NCI-H1930 (cell line): Measurements from ENCODE around the gene SLC5A9.
A peak's percentile ranks its signal among the peaks of the same experiment; 100 is the strongest.
"Not testable (repeated sequence)": the region's sequence is repeated elsewhere in the genome, so short reads cannot be mapped to it uniquely, and the experiment has no call there.

Source experiments
- DNase-seq, 2 experiments: peaks; one replicate each; lab custom pipeline; 2025; lab: John Stamatoyannopoulos, UW

SLC5A9 gene

DNA sequence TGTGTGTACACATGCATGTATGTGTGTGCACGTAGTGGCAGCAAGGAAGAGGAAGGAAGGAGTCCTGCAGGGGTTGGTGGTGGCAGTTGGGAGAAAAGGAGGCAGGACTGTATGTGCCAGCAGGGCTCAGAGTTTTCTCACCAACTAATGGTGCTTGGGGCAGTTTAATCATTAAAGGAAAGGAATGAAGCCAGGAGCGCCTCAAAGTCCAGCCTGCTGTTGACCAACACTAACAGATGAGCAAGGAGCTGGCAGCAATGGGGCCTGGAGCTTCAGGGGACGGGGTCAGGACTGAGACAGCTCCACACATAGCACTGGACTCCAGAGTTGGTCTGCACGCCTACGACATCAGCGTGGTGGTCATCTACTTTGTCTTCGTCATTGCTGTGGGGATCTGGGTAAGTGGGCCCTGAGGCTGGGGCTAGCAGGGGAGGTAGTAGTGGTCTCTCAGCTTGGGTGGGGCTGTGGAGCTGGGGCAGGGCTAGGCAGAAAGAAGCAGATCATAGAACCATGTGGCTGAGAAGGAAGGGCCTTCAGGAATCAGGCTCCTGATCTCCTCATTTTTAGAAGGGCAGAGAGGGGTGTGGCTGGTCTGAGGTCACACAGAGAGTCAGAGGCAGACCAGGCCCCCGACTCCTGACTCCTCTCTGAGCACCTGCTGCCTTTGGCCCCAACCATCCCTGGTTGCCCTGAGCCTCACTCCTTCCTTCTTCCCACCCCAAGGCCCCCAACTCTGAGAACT is at the start of gene SLC5A9:
Gene SLC5A9, plus strand, starts transcription at position 216 of the 742 bp plus-strand sequence. Its CDS starts 21 bp downstream, at position 237.
- DNase-seq, result no peak

DNA sequence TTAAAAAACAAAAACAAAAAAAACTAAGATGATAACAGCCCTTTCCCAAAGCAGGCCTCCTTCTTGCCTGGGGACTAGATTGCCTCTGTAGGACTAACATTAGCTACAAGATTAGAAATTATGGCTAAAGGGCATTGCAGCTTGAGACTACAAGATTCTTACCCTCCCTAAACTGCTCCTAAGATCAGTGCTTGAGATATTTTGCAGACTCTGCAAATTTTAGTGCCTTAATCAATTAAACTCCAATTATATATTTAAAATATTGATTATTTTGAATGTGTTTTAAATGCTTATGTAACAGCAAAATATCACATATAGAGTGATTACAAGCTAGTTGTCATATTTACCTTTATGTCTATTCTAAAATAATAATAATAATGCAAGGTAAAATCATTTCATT is 47.4 kb upstream of the SLC5A9 start:
- no peak for DNase-seq

DNA sequence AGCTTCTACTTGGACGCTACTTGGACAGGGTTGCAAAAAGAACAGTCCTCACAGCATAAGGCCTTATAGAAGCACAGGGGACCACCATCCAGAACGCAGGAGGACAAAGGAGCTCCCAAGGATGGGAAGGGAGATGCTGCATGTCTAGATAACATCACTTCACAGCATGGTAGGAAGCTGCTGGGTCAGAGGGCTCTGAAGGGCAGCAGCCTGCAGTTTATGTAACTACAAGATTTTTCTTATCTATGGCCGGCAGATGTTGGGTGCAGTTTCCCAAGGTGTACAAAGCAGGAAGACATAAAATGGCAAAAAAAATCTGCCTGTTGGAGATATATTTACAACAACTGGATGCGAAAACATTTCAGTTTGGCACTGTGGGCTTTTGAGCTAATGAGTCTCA is 45.3 kb upstream of the SLC5A9 start:
- DNase-seq, result no peak

DNA sequence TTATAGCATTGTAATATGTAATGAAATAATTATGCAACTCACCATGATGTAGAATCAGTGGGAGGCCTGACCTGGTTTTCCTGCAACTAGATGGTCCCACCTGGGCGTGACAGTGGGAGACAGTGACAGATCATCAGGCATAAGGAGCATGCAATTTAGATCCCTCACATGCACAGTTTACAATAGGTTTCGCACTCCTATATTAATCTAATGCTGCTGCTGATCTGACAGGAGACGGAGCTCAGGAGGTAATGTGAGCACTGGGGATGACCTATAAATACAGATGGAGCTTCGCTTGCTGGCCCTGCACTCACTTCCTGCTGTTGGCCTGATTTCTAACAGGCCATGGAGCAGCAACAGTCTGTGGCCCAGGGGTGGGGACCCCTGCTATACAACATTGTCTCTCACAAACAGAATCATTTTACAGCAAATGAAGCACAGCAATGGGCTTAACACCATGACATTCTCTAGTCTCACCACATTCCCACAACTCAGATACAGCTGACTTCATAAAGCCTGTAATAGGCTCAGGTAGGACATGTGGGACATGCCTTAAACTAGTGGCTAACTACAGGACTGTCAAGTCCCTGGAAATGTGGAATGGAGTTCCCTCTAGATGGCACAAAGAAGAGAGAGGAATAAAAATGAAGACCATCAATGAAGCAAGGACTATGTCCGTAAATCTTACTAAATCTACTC is 40.7 kb upstream of the SLC5A9 start:
- no peak for DNase-seq

DNA sequence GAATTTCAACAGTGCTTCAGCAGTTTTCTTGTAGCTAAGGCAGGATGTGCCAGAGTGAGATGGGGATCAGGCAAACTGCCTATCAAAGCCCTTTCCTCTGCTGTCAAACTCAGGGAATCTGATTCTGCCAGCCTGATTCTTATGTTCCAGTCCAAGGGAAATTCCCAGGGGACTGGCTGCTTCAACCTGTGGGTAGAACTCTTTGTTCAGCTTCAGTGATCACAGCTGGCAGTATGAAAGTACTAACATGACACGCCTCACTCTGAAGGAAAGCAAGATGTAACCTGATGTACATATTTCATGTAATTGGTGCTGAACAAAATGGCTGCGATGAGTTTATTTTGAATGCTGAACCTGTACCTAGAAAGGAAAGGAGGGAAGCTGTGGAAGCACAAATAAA is 40.1 kb upstream of the SLC5A9 start:
- DNase-seq, result no peak

DNA sequence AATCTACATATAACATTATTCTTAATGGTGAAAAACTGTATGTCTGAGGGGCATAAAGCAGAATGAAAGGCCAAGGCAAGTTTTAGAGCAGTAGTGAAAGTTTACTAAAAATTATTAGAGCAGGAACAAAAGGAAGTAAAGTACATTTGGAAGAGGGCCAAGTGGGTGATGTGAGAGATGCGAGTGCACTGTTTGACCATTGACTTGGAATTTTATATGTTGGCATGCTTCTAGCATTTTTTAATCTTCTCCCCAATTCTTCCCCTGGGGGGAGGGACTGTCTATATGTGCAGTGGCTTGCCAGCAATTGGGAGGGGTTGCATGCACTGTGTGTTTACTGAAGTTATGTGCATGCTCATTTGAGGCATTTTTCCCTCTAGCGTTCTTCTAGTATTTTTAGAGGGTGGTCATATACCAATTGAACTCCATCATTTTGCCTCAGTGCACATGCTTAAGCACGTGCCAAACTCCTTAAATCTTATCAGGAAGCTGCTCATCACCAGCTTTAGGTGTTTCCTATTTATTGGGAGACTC is 36.1 kb upstream of the SLC5A9 start:
- no peak for DNase-seq

DNA sequence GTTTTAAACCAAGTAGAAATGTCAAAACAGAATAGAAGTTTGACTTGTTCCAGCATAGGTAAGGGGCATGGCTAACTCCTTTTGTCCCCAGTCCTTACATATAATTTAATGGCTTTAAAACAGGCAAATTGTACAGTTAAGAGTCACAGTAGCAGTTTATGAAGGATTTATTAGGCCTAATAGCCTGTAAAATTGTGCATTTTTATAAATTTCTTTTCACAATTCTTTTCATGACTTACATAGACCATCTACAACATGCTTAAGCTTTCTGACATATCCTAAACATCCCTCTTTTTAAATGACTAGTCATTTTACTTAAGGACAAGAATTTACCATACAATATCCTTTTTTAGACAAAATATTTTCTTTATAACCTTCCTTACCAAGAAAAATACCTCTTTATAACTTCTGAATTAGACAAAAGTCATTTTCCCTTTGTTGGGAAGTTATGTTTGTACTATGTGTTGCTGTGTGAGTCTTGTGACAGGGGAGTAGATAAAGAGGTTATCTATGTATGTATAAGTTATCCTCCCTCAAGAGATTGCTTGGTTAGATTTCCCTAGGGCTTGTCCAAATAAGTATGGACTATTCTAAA is 34.5 kb upstream of the SLC5A9 start:
- no peak for DNase-seq

DNA sequence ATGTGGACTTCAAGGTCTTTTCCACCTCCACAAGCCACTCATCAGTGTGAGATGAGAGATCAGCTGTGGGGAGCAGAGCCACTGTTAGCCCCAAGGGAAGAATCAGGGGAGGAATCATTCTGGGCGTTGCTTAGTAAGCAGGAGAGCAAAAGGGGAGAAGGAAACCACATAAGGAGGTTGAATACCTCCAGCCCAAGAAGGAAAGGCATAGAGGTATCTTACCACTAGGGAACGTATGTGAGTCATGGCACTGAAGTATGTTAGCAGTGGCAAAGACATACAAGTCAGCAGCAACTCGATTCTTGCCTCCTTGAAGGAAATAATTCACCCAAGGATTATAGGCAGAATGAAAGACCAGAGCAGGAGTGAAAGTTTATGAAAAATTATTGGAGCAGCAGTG is 31.6 kb upstream of the SLC5A9 start:
- DNase-seq, result no peak

DNA sequence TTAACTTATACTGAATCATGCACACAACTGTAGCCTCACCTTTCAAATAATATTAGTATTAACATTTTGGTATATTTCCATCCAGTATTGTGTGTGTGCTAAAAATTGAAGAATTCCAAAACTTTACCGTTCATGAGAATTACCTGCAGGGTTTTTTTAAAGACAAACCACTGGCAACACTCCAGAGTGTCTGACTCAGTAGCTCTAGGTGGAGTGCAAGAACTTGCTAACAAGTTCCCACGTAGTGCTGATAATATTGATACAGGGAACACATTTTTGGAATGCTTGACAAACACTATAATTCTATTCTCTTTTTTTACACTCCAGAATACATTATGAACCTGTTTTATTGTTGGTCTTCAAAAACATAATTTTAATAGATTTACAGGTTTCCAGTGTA is 27.7 kb upstream of the SLC5A9 start:
- no peak for DNase-seq

DNA sequence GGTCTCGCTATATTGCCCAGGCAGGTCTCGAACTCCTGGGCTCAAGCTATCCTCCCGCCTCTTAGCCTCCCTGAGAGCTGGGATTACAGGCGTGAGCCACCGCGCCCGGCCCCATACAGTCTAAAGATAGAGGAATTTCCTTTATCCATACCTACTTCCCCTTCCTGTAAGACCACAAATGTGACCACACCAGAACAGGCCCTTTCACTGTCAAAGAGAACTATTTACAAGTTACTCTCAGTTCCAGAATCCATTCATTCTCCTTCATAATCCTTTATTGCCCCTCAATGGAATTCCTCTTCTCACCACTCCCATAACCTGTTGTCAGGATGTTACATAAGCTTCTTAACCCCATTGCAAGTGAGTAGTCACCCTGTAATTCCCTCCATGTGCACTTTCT is 26.3 kb upstream of the SLC5A9 start:
- DNase-seq, result no peak

DNA sequence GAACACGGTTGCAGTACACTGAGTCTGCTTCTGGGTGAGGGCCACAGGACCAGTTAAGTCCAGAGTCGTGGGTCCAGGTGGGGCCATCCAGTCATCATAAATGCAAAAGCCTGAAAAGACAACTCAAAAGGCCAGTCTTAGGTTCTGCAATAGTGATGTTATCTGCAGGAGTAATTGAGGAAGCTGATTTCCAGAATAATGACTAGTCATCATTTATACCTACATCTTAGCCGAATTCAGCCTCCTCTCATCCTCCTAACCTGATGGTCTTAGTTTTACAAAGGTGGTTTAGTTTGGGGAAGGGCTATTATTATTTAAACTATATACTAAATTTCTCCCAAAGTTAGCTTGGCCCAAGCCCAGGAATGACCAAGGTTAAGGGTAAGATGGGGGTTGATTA is 23.5 kb upstream of the SLC5A9 start:
- DNase-seq, result no peak

DNA sequence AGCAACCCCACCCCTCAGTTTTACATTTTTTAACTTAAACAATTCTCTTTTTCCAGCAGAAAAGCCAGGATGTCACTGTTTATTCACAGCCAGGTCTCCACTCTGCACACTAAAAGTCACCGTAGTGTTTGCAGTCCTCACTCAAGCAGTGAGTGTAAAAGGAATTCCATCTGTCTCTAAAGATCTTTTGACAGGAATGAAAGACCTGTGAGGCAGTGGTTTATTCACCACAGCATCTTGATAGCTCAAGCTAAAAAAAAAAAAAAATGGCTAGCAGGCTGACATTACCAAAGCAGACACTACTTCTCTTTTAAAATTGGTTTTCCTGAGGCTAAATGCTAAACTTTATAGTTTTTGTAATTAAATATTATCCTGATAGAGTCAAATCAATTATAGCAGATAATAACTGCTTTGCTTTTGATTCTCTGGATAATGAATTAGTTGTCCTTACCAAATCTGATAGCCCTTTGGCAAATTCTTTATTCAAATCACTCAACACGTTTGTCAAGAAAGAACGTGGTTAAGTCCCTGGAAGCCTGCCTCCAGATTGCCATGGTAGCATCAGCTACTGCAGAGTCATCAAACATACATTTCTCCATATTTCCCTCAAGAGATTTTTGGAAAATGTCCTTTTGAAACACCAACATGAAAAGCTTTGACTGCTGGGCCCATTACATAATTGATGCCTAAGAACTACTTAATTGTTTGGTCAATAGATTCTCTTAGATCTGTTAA is 22.2 kb upstream of the SLC5A9 start:
- DNase-seq, result no peak

DNA sequence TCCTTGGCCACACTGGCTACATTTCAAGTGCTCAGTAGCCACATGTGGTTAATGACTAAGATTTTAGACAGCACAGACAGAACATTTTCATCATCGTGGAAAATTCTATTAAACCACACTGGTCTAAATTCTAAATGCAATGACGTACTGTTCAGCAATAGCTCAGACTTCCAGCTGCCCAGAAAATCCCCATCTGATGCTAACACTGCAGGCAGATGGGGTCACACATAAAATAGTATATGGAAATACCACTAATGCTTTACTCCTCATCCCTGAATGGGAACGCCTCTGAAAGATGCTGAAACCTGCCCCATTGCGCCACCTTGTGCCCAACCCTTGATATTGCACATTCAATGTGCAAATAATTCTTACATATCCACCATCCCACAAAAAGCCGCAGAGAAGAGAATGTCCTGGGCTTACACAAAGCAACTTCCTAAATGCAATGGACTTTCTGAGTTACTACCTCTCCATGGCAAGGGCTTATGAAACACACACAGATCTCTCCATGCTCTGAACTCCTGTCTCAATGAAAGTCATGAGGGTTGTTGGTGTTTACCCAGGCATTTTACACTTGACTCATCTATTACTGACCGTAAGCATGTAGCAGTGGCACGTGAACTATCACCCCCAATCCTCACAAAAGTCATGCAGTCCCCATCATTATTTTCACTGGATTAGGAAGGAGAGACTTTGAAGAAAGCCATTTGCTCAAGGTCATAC is 20.3 kb upstream of the SLC5A9 start:
- DNase-seq, result peak; percentile 27 to 36

DNA sequence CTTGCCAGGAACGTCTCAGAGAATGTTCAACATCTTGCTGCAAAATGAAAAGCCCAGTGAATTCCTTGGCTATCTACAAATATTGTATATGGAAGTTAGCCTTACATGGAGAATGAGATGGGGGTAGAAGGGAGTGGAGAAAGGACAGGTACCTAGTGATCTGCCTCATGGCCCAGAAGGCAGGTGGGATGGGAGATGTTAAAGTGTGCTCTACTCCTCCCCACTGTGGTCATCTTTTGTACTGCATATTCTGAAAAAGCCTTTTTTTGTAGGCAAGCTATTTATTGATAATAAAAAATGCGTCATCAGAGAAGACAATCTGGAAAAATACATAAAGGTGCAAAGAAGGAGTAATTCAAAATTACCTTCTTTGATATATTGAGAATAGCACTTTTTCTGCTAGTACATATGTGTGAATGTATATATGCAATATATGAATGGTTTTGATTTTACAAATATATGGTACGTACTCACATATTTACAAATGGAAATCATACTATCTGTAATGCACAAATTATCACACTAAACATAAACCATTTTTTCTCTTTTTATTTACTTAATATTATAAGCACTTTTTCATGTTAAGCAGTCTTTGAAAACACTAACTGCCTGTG is 19.1 kb upstream of the SLC5A9 start:
- no peak for DNase-seq

DNA sequence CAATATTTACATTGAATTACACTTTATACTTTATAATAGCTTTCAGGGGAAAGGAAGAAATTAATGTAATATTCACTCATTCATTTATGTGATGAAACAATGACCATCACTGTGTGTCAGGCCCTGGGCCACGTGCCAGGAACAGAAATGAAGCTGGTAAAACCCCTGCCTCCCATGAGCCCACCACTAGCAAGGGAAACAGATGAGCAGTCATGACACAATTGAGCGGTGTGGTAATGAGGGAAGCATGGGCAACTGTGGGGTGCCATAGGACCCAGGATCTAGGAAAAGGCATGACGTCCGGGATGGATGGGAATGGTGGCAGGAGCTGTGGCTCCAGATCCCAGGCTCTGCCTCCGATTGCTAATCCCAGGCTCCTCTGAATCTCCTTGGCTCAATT is 17.0 kb upstream of the SLC5A9 start:
- DNase-seq, result no peak

DNA sequence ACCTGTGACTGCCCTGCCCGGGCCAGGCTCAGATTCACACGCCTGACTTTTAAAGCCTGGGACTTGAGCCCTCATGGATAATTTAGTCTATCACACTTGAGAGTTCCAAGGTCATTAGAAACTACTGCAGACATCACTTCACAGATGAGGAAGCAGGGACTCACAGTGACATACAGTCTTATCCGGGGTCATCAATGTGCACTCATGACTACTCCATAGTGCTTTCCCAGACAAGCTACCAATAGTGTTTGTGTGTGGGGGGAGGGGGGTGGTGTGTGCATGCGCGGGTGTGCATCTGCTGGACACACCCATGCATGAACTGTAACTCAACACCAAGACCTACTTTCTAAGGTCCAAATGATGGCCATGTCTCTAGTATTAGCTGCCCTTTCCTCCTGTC is 16.1 kb upstream of the SLC5A9 start:
- DNase-seq, result no peak

DNA sequence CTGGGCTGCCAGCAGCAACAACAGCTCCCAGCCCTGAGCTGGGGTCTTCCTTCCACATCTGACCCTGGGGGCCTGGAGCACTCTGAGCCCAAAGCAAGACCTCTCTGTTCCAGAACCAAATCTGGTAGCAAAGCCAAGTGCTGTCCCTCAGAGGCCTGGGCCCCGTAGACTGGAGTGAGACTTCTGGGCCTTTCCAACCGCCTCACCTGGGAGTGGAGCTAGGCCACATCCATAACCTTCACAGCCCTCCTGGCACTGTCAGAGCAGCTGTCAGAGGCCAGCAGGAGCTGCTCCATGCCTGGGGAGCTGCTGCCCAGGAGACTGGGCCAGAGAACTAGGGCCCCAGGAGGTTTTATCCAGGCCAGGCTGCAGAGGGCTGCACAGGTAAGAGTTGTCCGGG is 15.4 kb upstream of the SLC5A9 start:
- DNase-seq, result no peak

DNA sequence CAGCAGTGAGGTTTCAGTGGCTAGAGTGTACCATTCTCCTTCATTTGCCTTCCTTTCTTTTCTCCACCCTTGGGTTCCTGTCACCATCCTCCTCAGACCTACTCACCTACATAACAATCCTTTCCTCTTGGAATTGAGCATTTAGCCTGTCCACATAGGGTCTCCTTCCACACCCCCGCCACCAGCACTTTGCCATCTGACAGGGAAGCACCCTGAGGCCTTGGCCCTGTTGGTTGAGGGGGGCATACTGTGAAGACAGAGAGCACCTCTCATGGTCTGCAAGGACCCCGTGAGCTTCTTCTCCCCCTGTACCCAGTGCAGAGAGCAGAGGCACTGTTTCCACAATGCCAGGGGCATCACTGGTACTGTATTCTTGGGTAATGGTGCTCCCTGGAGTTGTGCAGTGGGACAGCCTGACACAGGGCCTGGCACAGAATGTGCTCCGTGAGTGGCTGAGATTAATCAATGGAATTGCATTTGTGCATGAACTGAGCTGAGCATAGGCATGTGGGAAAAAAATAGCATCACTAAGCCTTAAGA is 14.9 kb upstream of the SLC5A9 start:
- DNase-seq, result no peak

DNA sequence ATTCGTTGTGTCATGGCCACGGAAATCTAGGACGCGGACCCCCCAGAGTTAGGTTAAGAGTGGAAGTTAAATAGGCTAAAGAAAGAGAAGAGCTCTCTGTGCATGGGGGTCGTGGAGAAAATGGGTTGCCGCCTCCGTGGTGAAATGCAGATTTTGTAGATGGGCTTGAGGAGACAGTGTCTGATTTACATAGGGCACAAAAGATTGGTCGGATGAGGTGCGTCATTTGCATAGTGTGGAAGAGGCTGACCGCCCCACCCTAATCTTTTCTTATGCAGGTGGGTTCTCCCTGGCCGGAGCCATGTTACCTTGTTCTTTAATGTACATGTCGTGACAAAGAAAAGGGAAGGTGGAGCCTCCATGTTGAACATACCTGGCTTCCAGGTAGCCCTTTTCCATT is 14.3 kb upstream of the SLC5A9 start:
- no peak for DNase-seq

DNA sequence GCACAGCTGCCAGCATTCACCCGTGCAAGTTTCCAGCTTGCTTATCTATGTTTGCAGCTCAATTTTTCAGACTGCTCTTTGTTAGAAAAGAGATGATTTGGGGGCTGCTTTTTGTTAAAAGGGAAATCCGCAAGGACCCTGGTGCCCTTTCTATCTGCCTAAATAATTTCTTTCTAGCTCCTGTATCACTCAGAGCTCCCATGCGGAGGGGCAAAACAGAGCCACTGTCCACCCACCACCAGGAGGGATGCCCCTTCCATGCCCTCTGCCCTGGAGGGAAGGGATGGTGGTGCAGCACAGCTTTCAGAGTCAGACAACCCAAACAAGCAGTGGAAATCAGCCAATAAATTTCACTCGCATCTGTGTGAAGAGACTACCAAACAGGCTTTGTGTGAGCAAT is 13.9 kb upstream of the SLC5A9 start:
- no peak for DNase-seq

DNA sequence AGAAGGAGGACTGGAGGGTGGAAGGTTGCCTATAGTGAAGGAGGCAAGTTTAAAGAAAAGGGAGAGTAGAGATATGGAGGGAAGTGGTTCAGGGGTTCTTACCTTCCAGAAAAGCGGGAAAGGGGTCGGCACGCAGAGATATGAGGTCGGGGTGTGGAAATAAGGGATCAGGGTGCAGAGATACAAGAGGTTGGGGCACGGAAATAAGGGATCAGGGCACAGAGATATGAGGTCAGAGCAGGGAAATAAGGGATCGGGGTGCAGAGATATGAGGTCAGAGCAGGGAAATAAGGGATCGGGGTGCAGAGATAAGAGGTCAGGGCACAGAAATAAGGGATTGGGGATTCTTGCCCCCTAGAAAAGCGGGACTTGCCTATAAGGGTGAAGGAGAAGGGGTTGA is 9.1 kb upstream of the SLC5A9 start:
- DNase-seq, result not testable (repeated sequence)
